NCI-H187 treated with DMSO at 0.1 percent for 48 hours (cell line): ENCODE measurements around the gene SCAANT1.

Source experiments
- DNase-seq: peaks from one replicate; lab custom pipeline; 2025; lab: John Stamatoyannopoulos, UW

The SCAANT1 gene

GRCh38 chr3:63863150-63864007 is 48.8 kb downstream of the SCAANT1 start, which contains the start of the genes ATXN7 and THOC7:
Gene ATXN7 (plus strand): TSS chr3:63863867. CDS start chr3:63912599, 48,732 bp downstream.
Gene THOC7 (minus strand): TSS chr3:63863805. CDS start chr3:63863790, 15 bp downstream.
- no peak for DNase-seq

GRCh38 chr3:63862804-63863149 is 49.4 kb downstream of the SCAANT1 start:
- no peak for DNase-seq
